ENCODE results near the gene FHIP1A. TPM values are rescaled to one million over a fixed set of nuclear protein-coding genes. Genes with fewer than 3 reads are reported as not detected.

Gene FHIP1A
- total RNA-seq, 1 experiment from 2014 or later, result 14.8 TPM

GRCh38 chr4:151362404-151363164 is 46.4 kb upstream of the FHIP1A start (continued):
- TF ChIP-seq YY1 (IDR thresholded peaks at IDR 0.05; ENCODE audit: extremely low read depth, insufficient replicate concordance, low read depth, low read length) (peak; percentile 63), EZH2phosphoT487 (IDR thresholded peaks at IDR 0.05; ENCODE audit: borderline replicate concordance) (no peak), RAD21 (IDR thresholded peaks at IDR 0.05; ENCODE audit: low read depth) (peak; percentile 98), ZNF274 (IDR thresholded peaks at IDR 0.05; ENCODE audit: low read depth, low read length) (no peak)
- TF ChIP-seq, protein P1, sequence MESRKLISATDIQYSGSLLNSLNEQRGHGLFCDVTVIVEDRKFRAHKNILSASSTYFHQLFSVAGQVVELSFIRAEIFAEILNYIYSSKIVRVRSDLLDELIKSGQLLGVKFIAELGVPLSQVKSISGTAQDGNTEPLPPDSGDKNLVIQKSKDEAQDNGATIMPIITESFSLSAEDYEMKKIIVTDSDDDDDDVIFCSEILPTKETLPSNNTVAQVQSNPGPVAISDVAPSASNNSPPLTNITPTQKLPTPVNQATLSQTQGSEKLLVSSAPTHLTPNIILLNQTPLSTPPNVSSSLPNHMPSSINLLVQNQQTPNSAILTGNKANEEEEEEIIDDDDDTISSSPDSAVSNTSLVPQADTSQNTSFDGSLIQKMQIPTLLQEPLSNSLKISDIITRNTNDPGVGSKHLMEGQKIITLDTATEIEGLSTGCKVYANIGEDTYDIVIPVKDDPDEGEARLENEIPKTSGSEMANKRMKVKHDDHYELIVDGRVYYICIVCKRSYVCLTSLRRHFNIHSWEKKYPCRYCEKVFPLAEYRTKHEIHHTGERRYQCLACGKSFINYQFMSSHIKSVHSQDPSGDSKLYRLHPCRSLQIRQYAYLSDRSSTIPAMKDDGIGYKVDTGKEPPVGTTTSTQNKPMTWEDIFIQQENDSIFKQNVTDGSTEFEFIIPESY (IDR thresholded peaks at IDR 0.05; ENCODE audit: extremely low read depth, insufficient replicate concordance, low read length), result no peak

GRCh38 chr4:151376540-151376939 is 32.4 kb upstream of the FHIP1A start:
- ChIA-PET POLR2A (no interaction called here), CTCF (no interaction called here), RAD21 (ENCODE audit: low non-redundant PET in 1 of 2, low total read pairs in 2 of 2, uncharacterized antibody in 2 of 2, unreplicated experiment in 2 of 2) (no interaction called here)
- no peaks in the 10 kb centered on the region for H3K4me1 ChIP-seq (ENCODE audit: control insufficient read depth in 1 of 2, insufficient read depth in 2 of 2, low read length in 2 of 2)
- H3K9ac ChIP-seq (ENCODE audit: low read length), result no peak overlapping the region
- H3K4me2 ChIP-seq (ENCODE audit: low read length), result no peak overlapping the region
- BruUV-seq (replicated peaks), result no TSS peak
- no peaks in the 10 kb centered on the region for H3K9me2 ChIP-seq (ENCODE audit: insufficient read depth)
- TF ChIP-seq JUND (IDR thresholded peaks at IDR 0.05) (no peak), ELF1 (IDR thresholded peaks at IDR 0.05; ENCODE audit: borderline replicate concordance, low read depth) (no peak), EZH2phosphoT487 (IDR thresholded peaks at IDR 0.05; ENCODE audit: borderline replicate concordance) (no peak), FOSL1 (IDR thresholded peaks at IDR 0.05; ENCODE audit: low read depth) (no peak), CBX3 (IDR thresholded peaks at IDR 0.05; ENCODE audit: low read depth) (no peak), SP1 (IDR thresholded peaks at IDR 0.05; ENCODE audit: low read depth) (no peak), EZH2 (IDR thresholded peaks at IDR 0.05) (no peak), YY1 (IDR thresholded peaks at IDR 0.05; ENCODE audit: extremely low read depth, insufficient replicate concordance, low read depth, low read length) (no peak), POLR2A (IDR thresholded peaks at IDR 0.05; ENCODE audit: borderline replicate concordance, extremely low read depth, insufficient read depth, insufficient read length) (no peak)
- no peak overlapping the region for H2AFZ ChIP-seq (ENCODE audit: low read depth, low read length, poor library complexity, severe bottlenecking)
- H4K20me1 ChIP-seq (ENCODE audit: insufficient read depth), result no peaks in the 10 kb centered on the region; the same call in 1 of the 2 replicates
- ATAC-seq (no peak), DNase-seq (ENCODE audit: low read depth, low spot score) (no peak)
- H3K27ac ChIP-seq (ENCODE audit: low read depth, low read length), result no peak overlapping the region
- no peaks in the 10 kb centered on the region for H3K79me2 ChIP-seq (ENCODE audit: insufficient read depth, low read length)
- no peaks in the 10 kb centered on the region for H3K9me3 ChIP-seq (ENCODE audit: control insufficient read depth in 1 of 2, insufficient read depth in 1 of 2, low read depth in 1 of 2, low read length in 2 of 2)
- no peak overlapping the region for H3K4me3 ChIP-seq (replicated peaks in 1 of 2; ENCODE audit: low read depth in 1 of 2, low read length in 2 of 2)
- intact Hi-C loops (cut with micrococcal nuclease), result no loop called here
- H3K27me3 ChIP-seq (ENCODE audit: insufficient read depth, low read length), result no peaks in the 10 kb centered on the region
- no peaks in the 10 kb centered on the region for H3K36me3 ChIP-seq (ENCODE audit: control insufficient read depth in 1 of 2, insufficient read depth in 2 of 2, low read length in 2 of 2)
